GM18951 (cell line): Measurements from ENCODE around the gene FRG2C.
"Not testable (repeated sequence)": the region's sequence is repeated elsewhere in the genome, so short reads cannot be mapped to it uniquely, and the experiment has no call there.

Experiments
- POLR2A ChIP-seq: IDR thresholded peaks from 4 replicates; pipeline ENCODE4 v1.6.1; 2011; ENCODE audit warnings: mild to moderate bottlenecking; ENCODE audit not compliant: insufficient read length, insufficient read depth; ENCODE audit errors: extremely low read depth
- in situ Hi-C: fragments of 300-500 bp; cut with MboI; formaldehyde crosslinking; loops from one replicate; pipeline ENCODE4 v1.12.0; 2022; ENCODE audit warnings: low sequenced_read_pairs, mixed read lengths, inconsistent platforms; ENCODE audit not compliant: unreplicated experiment

Gene FRG2C

GRCh38 chr3:75668759-75669347 is 4.7 kb downstream of the FRG2C start:
- in situ Hi-C loops = not testable (repeated sequence)

- in situ Hi-C loops = not testable (repeated sequence)
Observed at GRCh38 chr3:75669348-75670297, 5.5 kb downstream of the FRG2C start.

GRCh38 chr3:75670298-75671286 is 6.5 kb downstream of the FRG2C start:
- in situ Hi-C loops = not testable (repeated sequence)

- in situ Hi-C loops = not testable (repeated sequence)
Observed at GRCh38 chr3:75671287-75672139, 7.4 kb downstream of the FRG2C start.

- in situ Hi-C loops = not testable (repeated sequence)
Observed at GRCh38 chr3:75672140-75672775, 8.1 kb downstream of the FRG2C start.

- in situ Hi-C loops = not testable (repeated sequence)
Observed at GRCh38 chr3:75683965-75684364, 19.8 kb downstream of the FRG2C start.

GRCh38 chr3:75687323-75687722 is 23.2 kb downstream of the FRG2C start:
- no peak for TF ChIP-seq POLR2A
- in situ Hi-C loops = no loop called here

- in situ Hi-C loops = no loop called here
- TF ChIP-seq POLR2A = no peak
Observed at GRCh38 chr3:75692061-75692460, 27.9 kb downstream of the FRG2C start.
